ENCODE results near the gene IRF9.
A peak's percentile ranks its signal among the peaks of the same experiment; 100 is the strongest.

IRF9 gene

DNA sequence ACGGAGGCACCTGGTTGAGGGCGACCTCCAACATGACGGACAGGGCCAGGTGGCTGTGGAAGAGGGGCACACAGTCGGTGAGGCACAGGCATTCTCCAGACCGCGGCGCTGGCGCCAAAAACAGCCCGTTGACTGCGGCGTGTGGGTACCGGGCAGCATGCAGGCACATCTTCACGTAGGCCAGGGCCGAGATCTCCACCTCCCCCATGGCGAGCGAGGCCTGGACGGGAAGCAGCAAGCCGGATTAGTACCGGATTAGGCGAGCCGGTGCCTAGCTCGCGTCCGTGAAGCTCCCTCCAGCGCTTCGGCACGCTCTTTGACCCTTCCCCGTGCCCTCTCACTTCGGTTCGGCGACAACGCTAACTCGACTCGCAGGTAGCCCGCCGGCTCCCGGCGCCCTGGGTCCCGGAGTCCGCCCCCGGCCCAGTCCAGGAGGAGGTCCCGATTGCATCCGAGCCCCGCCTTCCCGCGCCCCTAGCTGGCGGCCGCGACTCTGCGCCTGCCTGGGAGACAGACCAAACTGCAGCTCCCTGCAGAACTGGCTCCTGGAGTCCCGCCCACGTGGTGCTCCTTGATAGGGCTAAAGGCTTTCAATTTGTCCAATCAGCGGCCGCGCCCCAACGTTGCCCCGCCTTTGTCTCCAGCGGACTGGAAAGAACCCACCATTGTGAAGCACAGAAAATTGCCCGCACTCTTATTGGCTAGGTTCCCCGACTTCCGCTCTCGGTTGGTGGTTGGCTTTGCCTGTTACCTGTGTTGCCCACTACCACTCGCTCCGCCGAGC is 19.8 kb upstream of the IRF9 start, which contains the start of gene EMC9:
Gene EMC9, minus strand, starts transcription at position 495 of the 784 bp plus-strand sequence. Its CDS starts 287 bp downstream, at position 208.
- Histone ChIP-seq H3K9me3 (ENCODE audit: low read length) (no peaks in the 10 kb centered on the region), H3K27ac (ENCODE audit: low read depth, low read length, poor library complexity, severe bottlenecking) (peak within 1 kb of the TSS; percentile 91), H3K9me2 (ENCODE audit: low read depth, low read length) (no peaks in the 10 kb centered on the region), H3K4me1 (ENCODE audit: insufficient read depth, low read length, severe bottlenecking) (peaks cover 40% of the 10 kb centered on the region), H4K20me1 (ENCODE audit: insufficient read depth, low read length) (no peaks in the 10 kb centered on the region), H2AFZ (ENCODE audit: low read length) (no peak within 1 kb of the TSS), H3K4me2 (ENCODE audit: low read length) (peak within 1 kb of the TSS; percentile 75), H3K9ac (ENCODE audit: low read length) (peak within 1 kb of the TSS; percentile 83), H3K79me2 (ENCODE audit: insufficient read depth, low read length) (peaks cover 19% of the 10 kb centered on the region), H3K4me3 (ENCODE audit: low read depth, low read length, poor library complexity, severe bottlenecking) (peak within 1 kb of the TSS; percentile 78), H3K27me3 (ENCODE audit: insufficient read depth, low read length) (no peaks in the 10 kb centered on the region), H3F3A (ENCODE audit: insufficient read depth, low read length) (no peaks in the 10 kb centered on the region), H3K36me3 (ENCODE audit: insufficient read depth, low read length) (peaks cover 58% of the 10 kb centered on the region)
- TF ChIP-seq, protein P1, sequence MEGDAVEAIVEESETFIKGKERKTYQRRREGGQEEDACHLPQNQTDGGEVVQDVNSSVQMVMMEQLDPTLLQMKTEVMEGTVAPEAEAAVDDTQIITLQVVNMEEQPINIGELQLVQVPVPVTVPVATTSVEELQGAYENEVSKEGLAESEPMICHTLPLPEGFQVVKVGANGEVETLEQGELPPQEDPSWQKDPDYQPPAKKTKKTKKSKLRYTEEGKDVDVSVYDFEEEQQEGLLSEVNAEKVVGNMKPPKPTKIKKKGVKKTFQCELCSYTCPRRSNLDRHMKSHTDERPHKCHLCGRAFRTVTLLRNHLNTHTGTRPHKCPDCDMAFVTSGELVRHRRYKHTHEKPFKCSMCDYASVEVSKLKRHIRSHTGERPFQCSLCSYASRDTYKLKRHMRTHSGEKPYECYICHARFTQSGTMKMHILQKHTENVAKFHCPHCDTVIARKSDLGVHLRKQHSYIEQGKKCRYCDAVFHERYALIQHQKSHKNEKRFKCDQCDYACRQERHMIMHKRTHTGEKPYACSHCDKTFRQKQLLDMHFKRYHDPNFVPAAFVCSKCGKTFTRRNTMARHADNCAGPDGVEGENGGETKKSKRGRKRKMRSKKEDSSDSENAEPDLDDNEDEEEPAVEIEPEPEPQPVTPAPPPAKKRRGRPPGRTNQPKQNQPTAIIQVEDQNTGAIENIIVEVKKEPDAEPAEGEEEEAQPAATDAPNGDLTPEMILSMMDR (IDR thresholded peaks at IDR 0.05; ENCODE audit: low read length), result no peak
- TF ChIP-seq EZH2 (IDR thresholded peaks at IDR 0.05; ENCODE audit: borderline replicate concordance, low read length), result no peak

GRCh38 chr14:24143511-24143910 is 17.6 kb upstream of the IRF9 start:
- no peak overlapping the region for H2AFZ ChIP-seq (ENCODE audit: low read length)
- H3F3A ChIP-seq (ENCODE audit: insufficient read depth, low read length), result no peaks in the 10 kb centered on the region
- H3K36me3 ChIP-seq (ENCODE audit: insufficient read depth, low read length), result peaks cover 43% of the 10 kb centered on the region
- peaks cover 37% of the 10 kb centered on the region for H3K4me1 ChIP-seq (ENCODE audit: insufficient read depth, low read length, severe bottlenecking)
- H3K27me3 ChIP-seq (ENCODE audit: insufficient read depth, low read length), result no peaks in the 10 kb centered on the region
- no peak overlapping the region for H3K27ac ChIP-seq (ENCODE audit: low read depth, low read length, poor library complexity, severe bottlenecking)
- H3K4me2 ChIP-seq (ENCODE audit: low read length), result no peak overlapping the region
- H3K9me3 ChIP-seq (ENCODE audit: low read length), result no peaks in the 10 kb centered on the region
- TF ChIP-seq, protein P1 (IDR thresholded peaks at IDR 0.05; ENCODE audit: low read length), result no peak
- no peak for TF ChIP-seq EZH2 (IDR thresholded peaks at IDR 0.05; ENCODE audit: borderline replicate concordance, low read length)
- no peaks in the 10 kb centered on the region for H3K9me2 ChIP-seq (ENCODE audit: low read depth, low read length)
- no peaks in the 10 kb centered on the region for H4K20me1 ChIP-seq (ENCODE audit: insufficient read depth, low read length)
- no peak overlapping the region for H3K9ac ChIP-seq (ENCODE audit: low read length)
- peaks cover 19% of the 10 kb centered on the region for H3K79me2 ChIP-seq (ENCODE audit: insufficient read depth, low read length)
- no peak overlapping the region for H3K4me3 ChIP-seq (ENCODE audit: low read depth, low read length, poor library complexity, severe bottlenecking)

GRCh38 chr14:24144451-24144850 is 16.6 kb upstream of the IRF9 start:
- H3K27me3 ChIP-seq (ENCODE audit: insufficient read depth, low read length), result no peaks in the 10 kb centered on the region
- H3K4me2 ChIP-seq (ENCODE audit: low read length), result no peak overlapping the region
- no peak overlapping the region for H3K4me3 ChIP-seq (ENCODE audit: low read depth, low read length, poor library complexity, severe bottlenecking)
- H3K9ac ChIP-seq (ENCODE audit: low read length), result no peak overlapping the region
- H3F3A ChIP-seq (ENCODE audit: insufficient read depth, low read length), result no peaks in the 10 kb centered on the region
- H3K36me3 ChIP-seq (ENCODE audit: insufficient read depth, low read length), result peaks cover 38% of the 10 kb centered on the region
- H4K20me1 ChIP-seq (ENCODE audit: insufficient read depth, low read length), result no peaks in the 10 kb centered on the region
- no peak overlapping the region for H2AFZ ChIP-seq (ENCODE audit: low read length)
- H3K9me3 ChIP-seq (ENCODE audit: low read length), result no peaks in the 10 kb centered on the region
- TF ChIP-seq, protein P1 (IDR thresholded peaks at IDR 0.05; ENCODE audit: low read length), result no peak
- no peak for TF ChIP-seq EZH2 (IDR thresholded peaks at IDR 0.05; ENCODE audit: borderline replicate concordance, low read length)
- no peak overlapping the region for H3K27ac ChIP-seq (ENCODE audit: low read depth, low read length, poor library complexity, severe bottlenecking)
- peaks cover 19% of the 10 kb centered on the region for H3K79me2 ChIP-seq (ENCODE audit: insufficient read depth, low read length)
- H3K9me2 ChIP-seq (ENCODE audit: low read depth, low read length), result no peaks in the 10 kb centered on the region
- peaks cover 33% of the 10 kb centered on the region for H3K4me1 ChIP-seq (ENCODE audit: insufficient read depth, low read length, severe bottlenecking)

All from OCI-LY1 (cell line).